ENCODE data around the gene PVR.
"Not testable (repeated sequence)": the region's sequence is repeated elsewhere in the genome, so short reads cannot be mapped to it uniquely, and the experiment has no call there.

PVR gene

DNA sequence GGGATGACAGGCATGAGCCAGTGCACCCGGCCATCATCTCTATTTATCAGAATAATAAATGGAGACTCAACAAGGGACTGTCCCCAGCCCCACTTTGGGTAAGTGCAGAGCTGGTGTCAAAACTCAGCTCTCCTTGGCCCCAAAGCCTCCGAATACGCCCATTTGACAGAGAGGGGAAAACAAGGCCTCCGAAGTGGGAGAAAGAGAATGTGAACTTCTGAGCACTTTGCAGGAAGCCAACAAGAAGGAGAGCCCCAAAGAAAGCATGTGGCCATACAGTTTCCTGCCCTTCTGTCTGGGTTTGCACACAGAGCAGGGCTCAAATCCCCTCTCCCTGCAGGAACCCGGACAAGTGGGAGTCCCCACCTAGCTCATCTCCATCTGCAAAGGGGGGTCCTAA is 56.8 kb downstream of the PVR start:
- no peak for DNase-seq (ENCODE audit: low read depth)

DNA sequence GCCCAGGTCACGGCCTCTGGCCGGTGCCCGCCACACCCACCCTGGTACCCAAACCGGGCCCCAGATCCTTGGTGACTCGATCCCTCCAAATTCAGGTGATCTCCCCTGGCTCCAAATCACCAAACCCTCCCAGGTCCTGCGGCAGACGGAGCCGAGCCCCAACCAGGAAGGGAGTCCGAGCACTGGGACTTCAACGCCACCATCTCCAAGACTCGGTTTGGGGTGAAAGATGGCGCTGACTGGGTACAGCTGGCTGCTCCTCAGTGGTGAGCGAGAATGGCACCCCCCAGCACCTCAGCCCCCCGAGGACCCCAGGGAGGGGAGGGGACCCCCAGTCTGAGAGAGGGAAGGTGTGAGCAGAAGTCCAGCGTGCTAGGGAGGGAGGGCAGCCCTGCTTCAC is 57.5 kb downstream of the PVR start:
- no peak for DNase-seq (ENCODE audit: low read depth)

DNA sequence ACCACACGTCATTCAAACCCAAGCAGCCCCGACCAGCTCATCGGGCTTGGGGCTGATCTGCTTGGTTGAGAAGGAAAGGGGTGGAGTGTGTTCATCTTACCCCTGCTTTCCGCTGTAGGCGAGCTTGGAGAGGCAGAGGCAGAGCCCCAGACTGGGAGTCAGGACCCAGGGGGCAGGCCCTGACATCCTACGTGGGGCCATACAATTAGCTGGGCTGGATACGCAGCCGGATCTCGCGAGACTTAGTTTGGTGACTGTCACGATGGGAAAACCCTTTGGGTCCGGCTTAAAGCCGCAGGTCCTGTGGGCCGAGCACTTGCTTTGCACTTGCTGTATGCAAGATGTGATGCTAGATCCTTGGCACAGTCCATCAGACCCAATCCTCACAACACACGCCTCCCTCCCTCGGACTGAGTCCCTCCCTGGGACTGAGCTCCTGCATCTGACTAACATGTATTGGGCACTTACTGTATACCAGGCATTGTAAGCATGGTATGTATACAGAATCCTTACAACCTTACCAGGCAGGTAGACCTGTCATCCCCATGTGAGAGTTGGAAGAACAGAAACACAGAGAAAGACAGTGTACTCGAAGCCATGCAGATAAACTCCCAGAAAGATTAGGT is 59.0 kb downstream of the PVR start:
- no peak for DNase-seq (ENCODE audit: low read depth)

DNA sequence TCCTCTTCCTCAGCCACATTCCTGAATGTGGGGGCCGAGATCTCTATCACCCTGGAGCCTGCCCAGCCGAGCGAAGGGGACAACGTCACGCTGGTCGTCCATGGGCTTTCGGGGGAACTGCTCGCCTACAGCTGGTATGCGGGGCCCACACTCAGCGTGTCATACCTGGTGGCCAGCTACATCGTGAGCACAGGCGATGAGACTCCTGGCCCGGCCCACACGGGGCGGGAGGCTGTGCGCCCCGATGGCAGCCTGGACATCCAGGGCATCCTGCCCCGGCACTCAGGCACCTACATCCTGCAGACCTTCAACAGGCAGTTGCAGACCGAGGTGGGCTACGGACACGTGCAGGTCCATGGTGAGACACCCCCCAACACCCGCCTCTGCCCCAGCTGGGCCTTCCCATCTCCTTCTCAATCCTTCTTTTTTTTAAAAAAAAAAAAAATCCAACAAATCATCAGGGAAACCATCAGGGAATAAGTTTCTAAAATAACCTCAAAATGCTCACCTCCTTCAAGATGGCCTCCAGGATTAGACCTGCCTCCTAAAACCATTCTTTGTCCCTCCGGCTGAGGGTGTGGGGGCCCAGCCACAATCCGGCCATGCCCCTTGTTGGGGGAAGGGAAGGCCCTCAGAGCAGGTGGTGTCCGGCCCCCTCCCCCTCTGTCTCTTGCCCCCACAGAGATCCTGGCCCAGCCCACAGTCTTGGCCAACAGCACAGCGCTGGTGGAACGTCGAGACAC is 59.8 kb downstream of the PVR start:
- DNase-seq (ENCODE audit: low read depth), result no peak

DNA sequence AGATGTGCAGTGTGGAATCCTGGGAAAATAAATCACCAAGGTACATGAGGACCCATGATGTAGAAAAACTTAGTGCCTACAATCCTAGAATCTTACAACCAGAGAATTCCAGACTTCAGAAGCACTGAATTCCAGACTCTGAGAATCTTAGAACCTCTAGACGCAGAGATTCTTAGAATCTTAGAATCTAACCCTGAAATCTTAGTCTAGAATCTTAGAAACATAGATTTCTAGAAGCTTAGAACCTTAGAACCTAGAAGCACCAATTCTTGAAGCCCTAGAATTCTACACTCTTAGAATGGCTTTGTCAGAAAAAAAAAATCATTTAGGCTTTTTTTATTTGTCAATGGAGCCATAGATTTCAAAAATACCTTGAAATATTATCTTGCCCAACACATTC is 61.3 kb downstream of the PVR start:
- no peak for DNase-seq (ENCODE audit: low read depth)

DNA sequence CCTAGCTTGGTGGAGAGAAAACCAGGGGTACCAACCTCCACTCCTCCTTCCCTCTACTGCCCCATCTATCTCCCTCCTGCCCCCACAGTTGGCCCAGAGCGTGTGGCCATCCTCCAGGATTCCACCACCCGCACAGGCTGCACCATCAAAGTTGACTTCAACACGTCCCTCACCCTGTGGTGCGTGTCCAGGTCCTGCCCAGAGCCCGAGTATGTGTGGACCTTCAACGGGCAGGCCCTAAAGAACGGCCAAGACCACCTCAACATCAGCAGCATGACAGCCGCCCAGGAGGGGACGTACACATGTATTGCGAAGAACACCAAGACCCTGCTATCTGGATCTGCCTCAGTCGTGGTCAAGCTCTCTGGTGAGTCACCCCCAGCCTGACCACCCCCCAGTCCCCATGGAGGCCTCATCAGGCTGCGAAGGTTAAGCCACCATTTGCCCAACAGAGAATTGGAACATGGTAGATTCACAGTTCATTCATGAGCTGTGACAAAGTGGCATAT is 61.8 kb downstream of the PVR start:
- DNase-seq (ENCODE audit: low read depth), result no peak

DNA sequence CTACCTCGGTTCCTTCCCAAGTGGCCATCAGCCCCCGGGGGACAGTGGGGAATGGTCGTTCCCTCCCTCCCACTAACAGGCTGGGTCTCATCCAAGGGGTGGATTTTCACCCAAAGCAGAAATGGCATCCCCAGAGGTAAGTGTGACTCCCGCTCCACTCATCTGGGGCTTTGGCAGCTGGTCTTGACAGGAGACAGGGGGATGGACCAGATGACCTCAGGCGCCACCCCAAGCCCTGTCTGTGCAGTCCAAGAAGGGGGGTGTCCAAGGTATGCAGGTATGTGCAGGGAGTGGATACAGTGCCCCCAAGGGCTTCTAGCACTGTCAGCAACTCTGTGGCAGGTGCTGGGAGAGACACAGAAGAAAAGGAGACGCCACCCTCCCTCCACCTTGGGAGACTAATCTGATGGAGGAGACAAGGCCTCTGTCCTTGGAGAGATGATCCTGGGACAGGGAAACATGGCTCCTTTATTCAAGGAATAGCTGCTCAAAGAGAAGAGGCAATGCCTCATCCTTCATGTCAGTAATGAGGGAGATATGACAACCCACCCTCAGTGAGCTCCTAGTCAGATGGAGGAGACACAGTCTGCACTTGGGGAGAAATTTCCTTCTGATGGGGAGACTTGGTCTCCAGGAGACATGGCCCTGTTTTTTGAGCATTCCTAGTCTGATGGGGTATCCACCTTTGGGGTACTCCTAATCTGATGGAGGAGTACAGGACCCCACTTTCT is 63.0 kb downstream of the PVR start:
- DNase-seq (ENCODE audit: low read depth), result no peak

DNA sequence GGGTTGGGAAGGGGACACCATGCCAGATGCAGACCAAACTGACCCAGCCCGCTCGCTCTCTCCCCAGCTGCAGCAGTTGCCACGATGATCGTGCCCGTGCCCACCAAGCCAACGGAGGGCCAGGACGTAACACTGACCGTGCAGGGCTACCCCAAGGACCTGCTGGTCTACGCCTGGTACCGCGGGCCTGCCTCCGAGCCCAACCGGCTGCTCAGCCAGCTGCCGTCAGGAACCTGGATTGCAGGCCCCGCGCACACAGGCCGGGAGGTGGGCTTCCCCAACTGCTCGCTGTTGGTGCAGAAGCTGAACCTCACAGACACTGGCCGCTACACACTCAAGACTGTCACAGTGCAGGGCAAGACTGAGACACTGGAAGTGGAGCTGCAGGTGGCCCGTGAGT is 64.1 kb downstream of the PVR start:
- DNase-seq (ENCODE audit: low read depth), result no peak

DNA sequence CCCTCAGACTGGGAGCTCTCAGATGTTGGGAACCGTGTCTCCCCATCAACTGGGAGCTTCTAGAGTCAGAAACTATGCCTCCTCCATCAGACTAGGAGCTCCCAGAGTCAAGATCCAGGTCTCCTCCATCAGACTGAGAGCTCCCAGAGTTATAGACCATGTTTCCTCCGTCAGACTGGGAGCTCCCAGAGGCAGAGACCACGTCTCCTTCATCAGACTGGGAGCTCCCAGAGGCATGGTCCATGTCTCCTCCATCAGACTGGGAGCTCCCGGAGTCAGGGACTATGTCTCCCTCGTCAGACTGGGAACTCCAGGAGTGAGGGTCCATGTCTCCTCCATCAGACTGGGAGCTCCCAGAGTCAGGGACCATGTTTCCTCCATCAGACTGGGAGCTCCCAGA is 65.2 kb downstream of the PVR start:
- no peak for DNase-seq (ENCODE audit: low read depth)

DNA sequence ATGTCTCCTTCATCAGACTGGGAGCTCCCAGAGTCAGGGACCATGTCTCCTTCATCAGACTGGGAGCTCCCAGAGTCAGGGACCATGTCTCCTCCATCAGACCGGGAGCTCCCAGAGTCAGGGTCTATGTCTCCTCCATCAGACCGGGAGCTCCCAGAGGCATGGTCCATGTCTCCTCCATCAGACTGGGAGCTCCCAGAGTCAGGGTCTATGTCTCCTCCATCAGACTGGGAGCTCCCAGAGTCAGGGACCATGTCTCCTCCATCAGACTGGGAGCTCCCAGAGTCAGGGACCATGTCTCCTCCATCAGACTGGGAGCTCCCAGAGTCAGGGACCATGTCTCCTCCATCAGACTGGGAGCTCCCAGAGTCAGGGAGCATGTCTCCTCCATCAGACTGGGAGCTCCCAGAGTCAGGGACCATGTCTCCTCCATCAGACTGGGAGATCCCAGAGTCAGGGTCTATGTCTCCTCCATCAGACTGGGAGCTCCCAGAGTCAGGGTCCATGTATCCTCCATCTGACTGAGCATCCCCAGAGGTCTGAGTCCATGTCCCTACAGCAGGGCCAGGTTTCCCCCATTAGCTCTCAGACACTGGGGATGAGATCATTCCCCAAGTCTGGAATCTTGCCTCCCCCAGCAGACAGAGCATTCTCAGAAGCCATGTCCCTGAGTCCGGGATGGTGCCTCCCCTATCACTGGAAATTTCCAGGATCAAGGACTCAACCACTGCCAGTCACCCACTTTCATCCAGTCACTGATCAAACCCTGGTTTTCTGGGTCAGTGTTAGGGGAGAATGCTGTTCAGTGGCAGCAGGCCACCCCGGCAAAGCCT is 65.9 kb downstream of the PVR start:
- DNase-seq (ENCODE audit: low read depth), result not testable (repeated sequence)

DNA sequence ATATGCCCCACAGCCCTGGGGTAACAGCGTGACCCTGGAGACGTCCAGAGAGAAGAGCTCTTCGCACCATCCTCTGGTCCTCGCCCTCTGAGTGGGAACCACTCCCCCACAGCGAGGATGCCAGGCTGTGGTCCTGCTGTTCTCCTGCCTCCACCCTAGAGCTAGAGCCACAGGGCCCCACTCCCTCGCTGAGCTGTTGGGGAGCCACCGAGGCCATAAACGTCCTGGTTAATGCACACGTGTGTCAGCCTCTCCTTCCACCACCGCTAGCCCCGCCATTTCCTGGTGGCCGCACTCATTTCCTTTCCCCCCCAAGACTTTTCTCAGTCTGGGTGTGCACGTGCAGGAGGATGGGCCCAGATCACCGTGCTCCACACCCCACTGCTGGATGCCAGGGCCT is 66.8 kb downstream of the PVR start:
- no peak for DNase-seq (ENCODE audit: low read depth)

DNA sequence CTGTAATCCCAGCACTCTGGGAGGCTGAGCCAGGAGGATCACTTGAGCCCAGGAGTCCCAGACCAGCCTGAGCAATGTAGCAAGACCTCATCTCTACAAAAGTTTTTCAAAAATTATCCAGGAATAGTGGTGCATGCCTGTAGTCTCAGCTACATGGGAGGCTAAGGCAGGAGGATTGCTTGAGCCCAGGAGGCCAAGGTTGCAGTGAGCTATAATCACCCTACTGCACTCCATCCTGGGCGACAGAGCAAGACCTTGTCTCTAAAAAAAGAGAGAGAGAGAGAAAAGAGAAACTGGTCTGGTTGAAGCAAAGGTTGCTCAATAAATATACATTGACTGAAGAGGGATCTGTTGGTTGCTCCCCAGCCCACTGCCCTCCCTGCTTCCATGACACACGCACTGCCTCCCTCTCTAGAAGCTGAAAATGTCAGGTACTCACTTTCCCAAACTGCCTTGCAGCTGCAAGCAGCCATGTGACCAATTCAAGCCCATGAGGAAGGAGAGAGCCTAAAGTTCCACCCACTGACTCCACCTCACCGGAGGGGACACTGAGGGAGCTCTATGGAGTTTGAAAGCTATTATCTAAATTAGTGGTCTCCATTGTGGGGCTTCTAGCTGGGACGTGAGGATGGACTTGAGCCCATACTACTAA is 69.3 kb downstream of the PVR start:
- DNase-seq (ENCODE audit: low read depth), result no peak

Data from HS-5 (cell line).